Stimulated activated CD8-positive, alpha-beta memory T cell treated with anti-CD3 and anti-CD28 coated beads, Interleukin-4, amount 100 ng/mL, for 48 hours (primary cell): Measurements from ENCODE around the gene CEP95.

Experiments used
- DNase-seq: peaks from one replicate; pipeline ENCODE4 v3.0.0-alpha.2; 2020

CEP95 gene

DNA sequence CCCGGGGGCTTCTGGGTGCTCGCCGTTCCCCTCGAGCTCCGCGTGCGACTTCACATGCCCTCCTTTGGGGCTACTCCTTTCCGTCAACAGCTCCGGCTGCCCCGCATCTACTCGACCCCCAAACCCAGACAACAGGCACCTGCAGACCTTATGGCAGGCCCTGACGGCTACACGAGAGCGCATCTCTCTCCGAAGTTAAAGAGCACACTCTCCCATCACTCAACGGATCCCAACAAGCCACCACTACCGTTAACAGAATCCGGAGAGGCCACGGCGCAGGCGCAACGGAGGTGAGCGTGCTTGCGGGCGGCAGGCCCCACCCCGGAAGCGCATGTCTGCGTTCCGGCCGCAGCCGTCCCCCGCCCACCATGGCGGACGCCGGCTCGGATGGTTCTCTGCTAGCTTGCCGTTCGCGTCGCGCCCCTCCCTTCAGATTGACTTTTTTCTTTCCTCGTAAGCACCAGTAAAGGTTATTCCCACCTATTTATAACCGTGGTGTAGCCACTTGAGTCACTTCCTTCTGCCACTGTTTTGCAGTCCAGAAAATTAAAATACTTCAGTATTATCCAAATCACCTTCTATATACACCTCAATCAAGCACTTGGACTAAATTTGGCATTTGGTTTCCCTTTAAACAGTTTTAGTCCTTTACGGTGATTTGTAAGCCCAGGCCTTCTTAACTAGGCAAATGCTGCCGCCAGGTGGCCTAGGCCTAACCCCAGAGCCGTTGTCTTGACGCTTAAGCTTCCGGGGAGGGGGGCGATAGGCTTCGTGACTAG, 9.8 kb upstream of the CEP95 start, which contains the start of gene POLG2:
POLG2 (minus strand) TSS at position 269 of the 779 bp plus-strand sequence; CDS start at position 183, 86 bp downstream.
- peak; percentile 97 for DNase-seq

- no peak for DNase-seq
Observed at GRCh38 chr17:64497565-64498035, 9.2 kb upstream of the CEP95 start.

DNA sequence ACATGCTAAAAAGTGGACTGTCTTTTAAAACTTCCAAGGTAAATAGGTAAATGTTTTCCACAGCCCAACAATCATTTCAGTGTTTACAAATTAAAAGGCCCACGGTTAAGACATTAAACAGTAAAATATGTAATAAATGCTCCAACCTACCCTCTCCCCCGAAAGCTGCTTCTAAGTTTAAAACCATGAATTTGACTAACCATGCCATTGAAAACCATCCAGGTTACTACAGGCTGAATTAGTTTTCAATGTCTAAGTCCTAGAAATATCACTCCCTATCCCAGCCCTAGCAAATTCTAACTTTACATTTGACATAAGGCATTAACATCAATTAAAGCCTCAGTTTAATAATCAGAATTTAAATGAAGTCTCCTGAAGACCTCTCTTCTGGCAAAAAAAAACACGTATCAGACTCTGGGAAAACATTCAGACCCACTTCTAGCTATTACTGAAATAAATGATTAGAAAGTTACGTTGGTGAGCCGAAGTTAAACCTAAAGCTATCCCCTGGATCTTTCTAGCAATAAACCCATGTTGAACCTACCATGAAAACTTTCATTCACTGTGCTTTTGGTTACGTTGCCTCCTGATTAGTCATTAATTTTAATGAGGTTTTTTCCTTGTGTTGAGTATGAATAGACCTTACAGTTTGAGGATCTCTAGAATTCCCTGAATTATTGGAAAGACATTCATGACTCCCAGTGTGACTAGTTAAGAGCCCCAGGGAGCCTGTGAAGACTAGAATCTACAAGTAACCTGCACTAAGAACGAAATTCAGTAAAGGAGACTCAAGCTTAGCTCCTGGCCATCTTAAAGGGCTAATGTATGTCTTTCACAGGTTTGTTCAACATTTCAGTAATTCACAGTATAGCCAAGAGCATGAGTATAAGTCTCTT, 8.2 kb upstream of the CEP95 start:
- DNase-seq, result no peak

DNA sequence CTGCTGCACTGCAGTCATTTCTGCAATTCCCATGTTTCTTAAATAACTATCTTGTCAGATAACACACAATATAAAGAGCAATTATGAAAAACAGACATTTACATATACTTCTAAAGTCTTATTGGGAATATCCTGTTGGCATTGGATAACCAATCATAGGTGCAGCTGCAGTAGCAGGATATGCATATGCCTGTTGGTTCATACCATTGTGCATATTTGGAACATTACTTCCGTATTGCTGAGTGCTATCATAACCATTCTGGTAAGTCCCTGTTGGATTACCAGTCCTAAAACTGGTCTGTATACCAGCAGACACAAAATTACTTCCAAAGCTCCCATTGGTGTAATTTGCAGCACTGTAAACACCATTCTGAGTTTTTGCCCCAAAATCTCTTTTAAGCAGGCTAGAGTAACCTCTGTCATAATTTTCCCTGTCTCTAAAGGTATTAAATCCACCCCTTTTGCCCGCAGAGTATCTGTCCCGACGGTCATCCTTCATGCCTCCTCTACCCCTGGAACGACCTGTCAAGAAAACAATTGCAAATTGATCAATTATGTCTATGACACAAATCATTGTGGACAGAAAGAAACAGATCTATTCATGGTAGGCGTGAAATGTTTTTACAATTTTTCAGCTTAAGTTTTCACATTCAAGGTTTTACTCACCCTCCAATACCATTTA, 6.8 kb upstream of the CEP95 start:
- DNase-seq, result no peak

GRCh38 chr17:64500487-64500859, 6.3 kb upstream of the CEP95 start:
- no peak for DNase-seq

GRCh38 chr17:64500862-64501765, 5.7 kb upstream of the CEP95 start:
- DNase-seq, result no peak

DNA sequence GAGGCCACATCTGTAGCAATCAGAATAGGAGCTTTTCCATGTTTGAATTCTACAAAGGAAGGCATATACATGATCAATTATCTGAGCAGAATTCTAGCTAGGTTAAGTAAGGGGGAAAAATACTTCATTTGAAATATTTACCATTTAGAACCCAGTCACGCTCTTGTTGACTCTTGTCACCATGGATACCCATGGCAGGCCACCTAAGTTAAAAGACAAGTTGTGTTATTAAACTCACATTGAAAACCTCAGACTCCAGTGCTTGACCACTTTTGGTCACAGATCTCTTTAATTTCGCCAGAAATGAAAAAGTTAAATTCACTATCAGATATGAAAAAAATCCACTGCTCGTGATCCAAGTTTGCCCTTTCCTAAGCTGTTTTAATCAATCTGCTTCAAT, 4.8 kb upstream of the CEP95 start:
- DNase-seq, result no peak

DNA sequence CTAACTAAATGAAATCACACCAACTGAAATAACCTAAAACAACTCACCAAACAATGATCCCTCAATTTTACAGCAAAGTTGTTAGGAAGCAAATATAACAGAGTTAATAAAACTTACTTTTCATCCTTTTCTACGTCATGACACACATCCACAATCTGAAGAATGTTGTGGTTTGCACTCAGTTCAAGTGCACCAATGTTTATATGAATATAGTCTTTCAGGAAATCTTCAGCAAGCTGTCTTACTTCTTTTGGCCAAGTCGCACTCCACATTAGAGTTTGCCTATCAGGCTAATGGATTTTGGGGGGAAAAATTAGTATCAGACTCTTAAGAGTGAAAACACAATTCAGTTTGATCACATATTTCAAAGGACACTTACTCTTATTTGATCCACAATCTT, 4.0 kb upstream of the CEP95 start:
- no peak for DNase-seq

DNA sequence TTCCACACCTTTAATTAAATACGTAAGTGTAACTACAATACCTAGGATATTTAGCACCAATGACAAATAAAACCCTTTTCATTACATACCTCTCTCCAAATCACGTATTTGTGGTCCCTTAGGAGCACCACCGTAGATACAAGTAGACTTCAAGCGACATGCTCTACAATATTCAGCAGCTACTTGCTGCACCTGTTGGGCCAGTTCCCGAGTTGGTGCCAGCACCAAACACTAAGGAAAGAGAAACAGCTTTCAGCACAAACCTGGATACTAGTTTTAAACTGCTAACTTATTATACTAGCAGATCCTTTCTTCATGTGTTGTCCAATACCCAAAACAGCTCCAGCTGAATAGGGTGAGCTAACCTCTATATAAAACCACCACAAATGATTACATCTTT, 3.4 kb upstream of the CEP95 start:
- DNase-seq, result no peak

- DNase-seq, result no peak
Observed at GRCh38 chr17:64503821-64504768, 2.7 kb upstream of the CEP95 start.

GRCh38 chr17:64504769-64505339, 1.9 kb upstream of the CEP95 start:
- no peak for DNase-seq

GRCh38 chr17:64505340-64506200, 1.2 kb upstream of the CEP95 start:
- peak; percentile 86 for DNase-seq

DNA sequence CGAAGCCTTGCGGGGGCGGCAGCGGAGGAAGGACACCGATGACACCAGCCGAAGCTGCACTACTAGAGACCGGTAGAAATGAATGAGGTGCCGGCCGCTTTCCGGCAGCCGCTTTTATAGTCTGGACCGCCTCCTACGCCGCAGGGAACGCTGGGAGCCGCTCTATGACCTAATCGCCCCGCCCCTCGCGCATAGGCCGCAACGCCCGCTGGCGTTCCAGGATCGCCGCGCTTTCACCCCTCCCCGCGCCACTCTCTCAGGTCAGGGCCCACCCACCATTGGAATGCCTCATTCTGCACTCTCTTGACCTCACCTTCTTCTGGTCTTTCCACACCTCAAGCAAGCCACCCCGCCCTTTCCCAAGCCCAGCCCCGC, 589 bp upstream of the CEP95 start, which contains the start of gene DDX5:
DDX5 (minus strand) TSS at position 89 of the 375 bp plus-strand sequence. CDS start 170 bp downstream, outside the sequence.
- peak; percentile 98 for DNase-seq

GRCh38 chr17:64507413-64507782, 621 bp downstream of the CEP95 start:
- DNase-seq, result peak; percentile 45

- no peak for DNase-seq
Observed at GRCh38 chr17:64508683-64509082, 1.9 kb downstream of the CEP95 start.

DNA sequence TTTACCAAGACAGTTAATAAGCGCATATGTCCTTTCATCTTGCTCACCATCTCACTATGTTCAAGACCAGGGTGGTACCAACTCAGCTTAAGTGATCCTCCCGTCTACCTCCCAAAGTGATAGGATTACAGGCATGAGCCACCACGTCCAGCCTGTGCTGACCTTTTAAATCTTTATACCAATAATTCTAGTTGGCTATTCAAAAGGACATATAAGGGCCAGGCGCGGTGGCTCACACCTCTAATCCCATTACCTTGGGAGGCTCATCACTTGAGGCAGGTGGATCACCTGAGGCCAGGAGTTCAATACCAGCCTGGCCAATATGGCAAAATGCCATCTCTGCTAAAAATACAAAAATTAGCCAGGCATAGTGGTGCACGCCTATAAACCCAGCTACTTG, 2.4 kb downstream of the CEP95 start:
- DNase-seq, result no peak

GRCh38 chr17:64515419-64515818, 8.6 kb downstream of the CEP95 start:
- DNase-seq, result no peak

DNA sequence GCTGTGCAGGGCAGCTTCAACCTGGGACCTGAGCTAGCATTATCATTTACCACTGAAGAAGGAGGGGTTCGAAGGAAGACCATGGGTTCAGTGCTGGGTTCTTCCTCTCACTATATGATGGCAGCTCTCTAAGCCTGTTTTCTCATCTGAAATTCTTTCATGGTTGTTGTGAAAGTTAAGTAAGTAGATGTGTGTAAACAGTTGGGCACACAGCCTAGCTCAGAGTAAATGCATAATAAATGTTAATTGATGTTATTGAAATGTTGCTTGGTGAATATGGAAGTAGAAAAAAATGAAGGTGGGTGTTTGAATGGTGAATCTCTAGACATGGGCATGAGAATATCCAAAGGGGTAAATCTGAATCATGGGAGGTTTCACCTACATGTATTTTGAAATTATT, 9.1 kb downstream of the CEP95 start:
- no peak for DNase-seq

DNA sequence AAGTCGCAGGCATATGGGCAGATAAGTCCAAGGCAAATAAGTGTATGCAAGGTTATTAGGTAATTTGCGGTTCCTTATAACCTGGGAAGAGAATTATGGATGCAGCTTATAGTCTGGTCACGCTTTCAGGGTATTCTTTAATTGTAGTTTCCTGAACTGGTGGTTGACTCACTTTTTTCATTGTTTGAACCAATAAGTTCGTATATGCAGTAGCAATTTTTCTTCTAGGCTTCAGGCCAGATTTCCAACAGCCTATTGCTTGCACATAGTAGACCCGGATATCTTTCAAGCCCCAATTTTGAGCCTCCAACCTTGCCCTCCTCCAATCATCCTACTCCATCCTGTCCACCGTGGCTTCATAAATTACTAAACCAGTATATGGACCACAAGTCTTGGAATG, 12.8 kb downstream of the CEP95 start:
- no peak for DNase-seq

DNA sequence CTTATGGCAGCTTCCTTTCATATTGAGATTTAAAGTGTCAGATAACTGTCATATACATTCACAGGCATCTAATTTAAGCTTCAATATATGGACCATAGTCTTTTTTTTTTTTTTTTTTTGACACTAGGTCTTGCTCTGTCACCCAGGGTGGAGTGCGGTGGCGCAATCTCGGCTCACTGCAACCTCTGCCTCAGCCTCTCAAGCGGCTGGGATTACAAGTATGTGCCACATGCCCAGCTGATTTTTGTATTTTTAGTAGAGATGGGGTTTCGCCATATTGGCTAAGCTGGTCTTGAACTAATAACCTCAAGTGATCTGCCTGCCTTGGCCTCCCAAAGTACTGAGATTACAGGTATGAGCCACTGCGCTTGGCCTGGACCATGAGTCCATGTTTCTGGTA, 13.6 kb downstream of the CEP95 start:
- no peak for DNase-seq
